ENCODE measurements around the gene KSR1. TPM values are rescaled to one million over a fixed set of nuclear protein-coding genes. Genes with fewer than 3 reads are reported as not detected.
"Not testable (repeated sequence)": the region's sequence is repeated elsewhere in the genome, so short reads cannot be mapped to it uniquely, and the experiment has no call there.

KSR1 gene
- total and polyA plus RNA-seq, 9 of the 15 experiments (the other 6 are each of a cell fraction or from before 2014, with no cell fraction given) = 1.4 to 51.7 (median 18.4) TPM

DNA sequence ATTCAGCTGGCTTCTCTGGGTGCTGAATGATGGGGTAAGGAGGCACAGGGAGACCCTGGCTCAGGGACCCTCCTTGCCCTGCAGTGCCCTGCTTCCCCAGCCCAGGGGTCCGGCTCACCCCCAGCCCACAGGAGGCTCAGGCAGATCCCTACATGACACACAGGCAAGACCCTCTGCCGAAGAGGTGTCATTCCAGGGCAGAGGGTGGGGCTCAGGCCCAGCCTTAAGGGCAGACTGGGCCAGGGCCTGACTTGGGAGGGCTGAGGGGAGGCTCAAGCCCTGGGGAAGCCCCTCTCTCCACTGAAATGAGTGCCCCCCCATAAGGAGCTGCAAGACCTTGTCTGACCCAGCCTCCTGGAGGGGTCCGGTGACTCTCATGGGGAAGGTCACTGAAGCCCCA, 30.3 kb upstream of the KSR1 start (continued):
- no peak for TF ChIP-seq FOXP1 (CRISPR knock-in tag; IDR thresholded peaks at IDR 0.05)
- no peak for TF ChIP-seq ZZZ3 (IDR thresholded peaks at IDR 0.05)

DNA sequence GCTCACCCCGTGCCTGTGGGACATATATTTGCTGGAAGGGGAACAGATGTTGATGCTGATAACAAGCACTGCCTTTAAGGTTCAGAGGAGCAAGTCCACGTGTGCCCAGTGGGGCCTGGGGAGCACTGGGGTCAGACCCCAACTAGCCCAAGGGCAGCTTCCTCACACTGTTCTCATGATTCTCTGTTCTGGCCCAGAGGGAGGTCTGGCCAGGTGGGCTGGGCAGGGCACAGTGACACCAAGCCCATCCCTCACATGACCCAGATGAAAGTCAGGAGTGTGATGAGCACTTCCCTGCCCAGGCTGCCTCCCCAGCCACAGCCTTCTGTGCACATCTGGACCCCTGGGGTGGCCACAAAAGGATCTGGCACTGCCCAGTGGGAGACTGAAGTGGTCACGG, 29.8 kb upstream of the KSR1 start:
- WGBS (ENCODE audit: insufficient coverage, low coverage, missing lambda C conversion rate) = 0% methylated on average over 1 of the region's 3 CpGs
- H3K36me3 ChIP-seq (ENCODE audit: control insufficient read depth, insufficient read depth, low read length); H4K20me1 ChIP-seq (replicated peaks; ENCODE audit: control insufficient read depth, insufficient read depth, low read length); BruUV-seq (replicated peaks); DNase-seq (ENCODE audit: extremely low read depth in 1 of 4, low spot score in 3 of 4); H3K27me3 ChIP-seq (ENCODE audit: control insufficient read depth in 2 of 2, insufficient read depth in 2 of 2, low read length in 2 of 2); H3K4me3 ChIP-seq; ATAC-seq; H3K79me2 ChIP-seq (ENCODE audit: control insufficient read depth, insufficient read depth, low read length); in situ Hi-C loops (cut with MboI); H3K4me2 ChIP-seq (ENCODE audit: insufficient read depth, low read length); H3K27ac ChIP-seq (ENCODE audit: extremely low read depth, low read depth, low read length); POLR2A ChIA-PET; H3K9me1 ChIP-seq (ENCODE audit: control insufficient read depth, insufficient read depth, low read length); intact Hi-C loops (cut with micrococcal nuclease); H3K9me3 ChIP-seq (replicated peaks; ENCODE audit: control insufficient read depth, insufficient read depth, low read depth, low read length); H2AFZ ChIP-seq (ENCODE audit: low read depth, low read length); CTCF ChIA-PET (ENCODE audit: low intra/inter-chr PET ratio): not testable (repeated sequence)
- H3K4me1 ChIP-seq (replicated peaks in 1 of 2; ENCODE audit: control insufficient read depth in 2 of 2, insufficient read depth in 2 of 2, low read length in 2 of 2) = peaks cover 0 to 31% of the 10 kb centered on the region in 2 experiments; a peak in 2 of 5 replicates
- FAIRE-seq = peak; percentile 67
- H3K9ac ChIP-seq (ENCODE audit: insufficient read depth in 1 of 2, low read depth in 2 of 2, low read length in 2 of 2) = peak overlapping the region in 1 of 2 experiments; percentile 64; a peak in 1 of 4 replicates

DNA sequence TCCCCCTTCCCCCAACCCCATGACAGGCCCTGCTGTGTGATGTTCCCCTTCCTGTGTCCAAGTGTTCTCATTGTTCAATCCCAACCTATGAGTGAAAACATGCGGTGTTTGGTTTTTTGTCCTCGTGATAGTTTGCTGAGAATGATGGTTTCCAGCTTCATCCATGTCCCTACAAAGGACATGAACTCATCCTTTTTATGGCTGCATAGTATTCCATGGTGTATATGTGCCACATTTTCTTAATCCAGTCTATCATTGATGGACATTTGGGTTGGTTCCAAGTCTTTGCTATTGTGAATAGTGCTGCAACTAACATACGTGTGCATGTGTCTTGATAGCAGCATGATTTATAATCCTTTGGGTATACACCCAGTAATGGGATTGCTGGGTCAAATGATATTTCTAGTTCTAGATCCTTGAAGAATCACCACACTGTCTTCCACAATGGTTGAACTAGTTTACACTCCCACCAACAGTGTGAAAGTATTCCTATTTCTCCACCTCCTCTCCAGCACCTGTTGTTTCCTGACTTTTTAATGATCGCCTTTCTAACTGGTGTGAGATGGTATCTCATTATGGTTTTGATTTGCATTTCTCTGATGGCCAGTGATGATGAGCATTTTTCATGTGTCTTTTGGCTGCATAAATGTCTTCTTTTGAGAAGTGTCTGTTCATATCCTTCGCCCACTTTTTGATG, 28.9 kb upstream of the KSR1 start:
- CTCF ChIA-PET (ENCODE audit: low intra/inter-chr PET ratio); H4K20me1 ChIP-seq (replicated peaks; ENCODE audit: control insufficient read depth, insufficient read depth, low read length); ATAC-seq; in situ Hi-C loops (cut with MboI); DNase-seq (ENCODE audit: extremely low read depth in 1 of 4, low spot score in 3 of 4); H3K9me3 ChIP-seq (replicated peaks; ENCODE audit: control insufficient read depth, insufficient read depth, low read depth, low read length); H3K79me2 ChIP-seq (ENCODE audit: control insufficient read depth, insufficient read depth, low read length); H3K27me3 ChIP-seq (ENCODE audit: control insufficient read depth in 2 of 2, insufficient read depth in 2 of 2, low read length in 2 of 2); H3K4me2 ChIP-seq (ENCODE audit: insufficient read depth, low read length); intact Hi-C loops (cut with micrococcal nuclease); H3K9me1 ChIP-seq (ENCODE audit: control insufficient read depth, insufficient read depth, low read length); BruUV-seq (replicated peaks); H3K36me3 ChIP-seq (ENCODE audit: control insufficient read depth, insufficient read depth, low read length); H3K9ac ChIP-seq (ENCODE audit: insufficient read depth in 1 of 2, low read depth in 2 of 2, low read length in 2 of 2); H3K27ac ChIP-seq (ENCODE audit: extremely low read depth, low read depth, low read length); H2AFZ ChIP-seq (ENCODE audit: low read depth, low read length); FAIRE-seq; POLR2A ChIA-PET; H3K4me3 ChIP-seq: not testable (repeated sequence)
- H3K4me1 ChIP-seq (replicated peaks in 1 of 2; ENCODE audit: control insufficient read depth in 2 of 2, insufficient read depth in 2 of 2, low read length in 2 of 2) = peaks cover 0 to 31% of the 10 kb centered on the region in 2 experiments; a peak in 2 of 5 replicates
- WGBS (ENCODE audit: insufficient coverage, low coverage, missing lambda C conversion rate) = 51% methylated on average over 4 of the region's 5 CpGs
- TF ChIP-seq ZNF184 (CRISPR knock-in tag; IDR thresholded peaks at IDR 0.05) = peak; percentile 84
- TF ChIP-seq ZNF146 (CRISPR knock-in tag; IDR thresholded peaks at IDR 0.05; ENCODE audit: unreplicated experiment) = peak; percentile 56
- TF ChIP-seq, protein P1, sequence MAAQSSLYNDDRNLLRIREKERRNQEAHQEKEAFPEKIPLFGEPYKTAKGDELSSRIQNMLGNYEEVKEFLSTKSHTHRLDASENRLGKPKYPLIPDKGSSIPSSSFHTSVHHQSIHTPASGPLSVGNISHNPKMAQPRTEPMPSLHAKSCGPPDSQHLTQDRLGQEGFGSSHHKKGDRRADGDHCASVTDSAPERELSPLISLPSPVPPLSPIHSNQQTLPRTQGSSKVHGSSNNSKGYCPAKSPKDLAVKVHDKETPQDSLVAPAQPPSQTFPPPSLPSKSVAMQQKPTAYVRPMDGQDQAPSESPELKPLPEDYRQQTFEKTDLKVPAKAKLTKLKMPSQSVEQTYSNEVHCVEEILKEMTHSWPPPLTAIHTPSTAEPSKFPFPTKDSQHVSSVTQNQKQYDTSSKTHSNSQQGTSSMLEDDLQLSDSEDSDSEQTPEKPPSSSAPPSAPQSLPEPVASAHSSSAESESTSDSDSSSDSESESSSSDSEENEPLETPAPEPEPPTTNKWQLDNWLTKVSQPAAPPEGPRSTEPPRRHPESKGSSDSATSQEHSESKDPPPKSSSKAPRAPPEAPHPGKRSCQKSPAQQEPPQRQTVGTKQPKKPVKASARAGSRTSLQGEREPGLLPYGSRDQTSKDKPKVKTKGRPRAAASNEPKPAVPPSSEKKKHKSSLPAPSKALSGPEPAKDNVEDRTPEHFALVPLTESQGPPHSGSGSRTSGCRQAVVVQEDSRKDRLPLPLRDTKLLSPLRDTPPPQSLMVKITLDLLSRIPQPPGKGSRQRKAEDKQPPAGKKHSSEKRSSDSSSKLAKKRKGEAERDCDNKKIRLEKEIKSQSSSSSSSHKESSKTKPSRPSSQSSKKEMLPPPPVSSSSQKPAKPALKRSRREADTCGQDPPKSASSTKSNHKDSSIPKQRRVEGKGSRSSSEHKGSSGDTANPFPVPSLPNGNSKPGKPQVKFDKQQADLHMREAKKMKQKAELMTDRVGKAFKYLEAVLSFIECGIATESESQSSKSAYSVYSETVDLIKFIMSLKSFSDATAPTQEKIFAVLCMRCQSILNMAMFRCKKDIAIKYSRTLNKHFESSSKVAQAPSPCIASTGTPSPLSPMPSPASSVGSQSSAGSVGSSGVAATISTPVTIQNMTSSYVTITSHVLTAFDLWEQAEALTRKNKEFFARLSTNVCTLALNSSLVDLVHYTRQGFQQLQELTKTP (IDR thresholded peaks at IDR 0.05; ENCODE audit: low read depth in 1 of 2, partially characterized antibody in 2 of 2) = peak in 1 of 2 experiments; percentile 89
